Measurements from ENCODE around the gene KNCN. TPM values are rescaled to one million over a fixed set of nuclear protein-coding genes. Genes with fewer than 3 reads are reported as not detected.

The KNCN gene
- total RNA-seq, 1 experiment from 2014 or later, result not detected

DNA sequence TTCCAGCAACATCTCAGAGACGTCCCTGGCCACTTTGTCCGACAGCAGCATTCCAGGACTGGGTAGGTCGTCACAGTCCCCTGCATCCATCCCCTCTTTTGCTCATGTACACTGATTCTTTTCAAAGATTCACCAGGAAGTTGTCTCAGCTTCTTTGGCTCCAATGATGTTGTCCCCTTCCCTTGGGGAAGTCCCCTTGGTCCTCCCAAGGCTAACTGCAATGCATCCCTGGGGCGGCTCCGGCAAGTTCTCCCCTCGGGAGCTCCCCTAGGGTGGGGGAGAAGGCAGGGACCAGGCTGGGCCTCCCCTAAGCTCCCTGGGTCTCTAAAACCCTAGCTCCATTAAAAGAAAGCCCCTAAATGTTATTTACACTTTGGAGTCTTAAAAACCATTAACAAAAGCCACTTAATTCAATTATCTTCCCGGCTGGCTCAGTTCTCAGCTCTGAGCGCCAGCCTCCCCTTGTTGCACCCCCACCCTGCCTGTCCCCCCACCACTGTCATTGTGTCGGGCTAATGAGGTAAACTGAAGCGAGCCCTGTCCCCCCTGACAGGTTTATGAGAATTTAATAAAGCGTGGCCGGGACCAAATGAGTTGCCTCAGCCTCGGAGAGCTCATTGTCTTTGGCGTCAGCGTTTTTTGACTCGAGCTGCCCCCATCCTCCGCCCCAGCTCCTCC is 25.3 kb downstream of the KNCN start:
- peak overlapping the region; percentile 18 for H3K4me3 Mint-ChIP-seq
- no peak for DNase-seq (ENCODE audit: low spot score)
- H3K4me1 Mint-ChIP-seq, result peaks cover 68% of the 10 kb centered on the region
- TF ChIP-seq ZNF425 (CRISPR knock-in tag; conservative IDR thresholded peaks at IDR 0.05) (no peak), NFATC4 (CRISPR knock-in tag; IDR thresholded peaks at IDR 0.05) (0 out of 2 replicates have a peak, but pooled peaks have one; percentile 22)
- TF ChIP-seq, protein P1, sequence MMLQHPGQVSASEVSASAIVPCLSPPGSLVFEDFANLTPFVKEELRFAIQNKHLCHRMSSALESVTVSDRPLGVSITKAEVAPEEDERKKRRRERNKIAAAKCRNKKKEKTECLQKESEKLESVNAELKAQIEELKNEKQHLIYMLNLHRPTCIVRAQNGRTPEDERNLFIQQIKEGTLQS (CRISPR knock-in tag; conservative IDR thresholded peaks at IDR 0.05), result no peak
- no peaks in the 10 kb centered on the region for H3K36me3 Mint-ChIP-seq
- ATAC-seq, result no peak
- H3K9me3 Mint-ChIP-seq, result no peaks in the 10 kb centered on the region
- peaks cover 89% of the 10 kb centered on the region for H3K27me3 Mint-ChIP-seq (ENCODE audit: low read depth)
- ChIA-PET POLR2A (interaction anchor here (0.9 to 1.5 kb wide), 5 partner anchors 37 to 84 kb away, joined by 3 to 10 read pairs (median 5); partner anchors contain the start of gene DMBX1), CTCF (interaction anchor here (0.7 to 10.6 kb wide), 21 partner anchors 9 to 199 kb away, joined by 3 to 241 read pairs (median 12); partner anchors contain the start of genes DMBX1, KNCN and MKNK1)
- no peak overlapping the region for H3K27ac Mint-ChIP-seq

DNA sequence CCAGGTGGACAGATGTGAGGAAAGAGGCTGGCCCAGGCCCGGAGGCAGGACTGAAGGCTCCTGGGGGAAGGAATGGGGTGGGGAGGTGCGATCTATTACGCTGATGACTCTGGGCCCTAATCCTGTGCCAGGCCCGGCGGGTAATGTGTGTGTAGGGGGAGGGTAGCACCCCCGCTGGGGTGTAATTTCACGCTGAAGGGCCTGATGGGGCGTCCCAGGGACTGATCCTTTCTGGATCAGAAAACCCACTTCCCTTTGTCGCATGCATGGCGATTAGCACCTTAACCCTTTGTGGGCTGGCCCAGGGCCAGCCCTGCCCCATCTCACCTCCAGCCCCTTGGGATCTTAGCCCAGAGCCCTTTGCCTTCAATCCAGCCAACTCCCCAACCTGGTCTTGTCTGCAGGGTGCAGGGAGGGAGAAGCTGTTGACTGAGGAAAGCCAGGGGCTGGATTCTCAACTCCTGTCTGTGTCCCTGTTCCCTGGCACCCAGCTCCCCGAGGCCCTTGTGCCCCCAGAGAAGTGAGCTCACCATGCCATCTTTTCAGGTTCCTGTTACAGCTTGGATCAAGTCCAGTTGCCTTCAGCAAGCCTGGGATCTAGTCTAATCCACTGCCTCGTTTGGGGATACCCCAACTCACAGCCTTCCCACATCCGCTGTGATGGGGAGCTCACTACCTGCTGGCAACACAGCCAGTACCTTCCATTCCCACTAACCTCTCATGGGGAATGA is 26.0 kb downstream of the KNCN start:
- no peak for TF ChIP-seq ZNF219 (CRISPR knock-in tag; IDR thresholded peaks at IDR 0.05; ENCODE audit: borderline replicate concordance)
- TF ChIP-seq ZNF423 (CRISPR knock-in tag; IDR thresholded peaks at IDR 0.05), result peak; percentile 21; the same call in 1 of the 2 replicates
- no peaks in the 10 kb centered on the region for H3K9me3 Mint-ChIP-seq
- CTCF ChIA-PET, result interaction anchor here (1.7 to 10.6 kb wide), 9 partner anchors 8 to 111 kb away, joined by 6 to 241 read pairs (median 68); partner anchors contain the start of genes DMBX1 and KNCN
- H3K27ac Mint-ChIP-seq, result no peak overlapping the region
- peaks cover 82% of the 10 kb centered on the region for H3K27me3 Mint-ChIP-seq (ENCODE audit: low read depth)
- no peaks in the 10 kb centered on the region for H3K36me3 Mint-ChIP-seq
- ATAC-seq (no peak), DNase-seq (ENCODE audit: low spot score) (no peak)
- peaks cover 65% of the 10 kb centered on the region for H3K4me1 Mint-ChIP-seq
- peak overlapping the region; percentile 18; the same call in 1 of the 2 replicates for H3K4me3 Mint-ChIP-seq
- POLR2A ChIA-PET, result interaction anchor here (0.9 kb wide), 1 partner anchor 76 kb away, joined by 3 read pairs; no protein-coding TSS in a partner anchor

DNA sequence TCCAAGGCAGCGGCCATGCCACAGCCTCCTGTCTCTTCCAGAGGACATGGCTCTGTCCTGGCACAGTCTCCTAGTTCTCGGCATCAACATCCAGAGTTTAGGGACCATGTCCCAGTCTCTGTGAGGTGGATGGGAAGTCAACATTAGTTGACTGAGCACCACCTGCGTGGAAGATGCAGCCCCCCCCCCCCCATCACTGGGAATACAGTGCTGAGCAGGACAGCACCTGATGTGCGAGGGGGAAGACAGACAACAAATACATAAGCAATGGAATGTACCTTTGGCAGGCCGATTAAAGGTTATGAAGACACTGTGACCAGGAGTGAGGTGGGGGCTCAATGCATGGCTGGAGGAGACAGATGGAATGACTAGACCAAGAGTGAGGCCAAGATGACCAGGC is 26.6 kb downstream of the KNCN start:
- H3K4me1 Mint-ChIP-seq, result peaks cover 69% of the 10 kb centered on the region
- ATAC-seq (no peak), DNase-seq (ENCODE audit: low spot score) (no peak)
- TF ChIP-seq, protein P2, sequence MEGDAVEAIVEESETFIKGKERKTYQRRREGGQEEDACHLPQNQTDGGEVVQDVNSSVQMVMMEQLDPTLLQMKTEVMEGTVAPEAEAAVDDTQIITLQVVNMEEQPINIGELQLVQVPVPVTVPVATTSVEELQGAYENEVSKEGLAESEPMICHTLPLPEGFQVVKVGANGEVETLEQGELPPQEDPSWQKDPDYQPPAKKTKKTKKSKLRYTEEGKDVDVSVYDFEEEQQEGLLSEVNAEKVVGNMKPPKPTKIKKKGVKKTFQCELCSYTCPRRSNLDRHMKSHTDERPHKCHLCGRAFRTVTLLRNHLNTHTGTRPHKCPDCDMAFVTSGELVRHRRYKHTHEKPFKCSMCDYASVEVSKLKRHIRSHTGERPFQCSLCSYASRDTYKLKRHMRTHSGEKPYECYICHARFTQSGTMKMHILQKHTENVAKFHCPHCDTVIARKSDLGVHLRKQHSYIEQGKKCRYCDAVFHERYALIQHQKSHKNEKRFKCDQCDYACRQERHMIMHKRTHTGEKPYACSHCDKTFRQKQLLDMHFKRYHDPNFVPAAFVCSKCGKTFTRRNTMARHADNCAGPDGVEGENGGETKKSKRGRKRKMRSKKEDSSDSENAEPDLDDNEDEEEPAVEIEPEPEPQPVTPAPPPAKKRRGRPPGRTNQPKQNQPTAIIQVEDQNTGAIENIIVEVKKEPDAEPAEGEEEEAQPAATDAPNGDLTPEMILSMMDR (IDR thresholded peaks at IDR 0.05), result no peak
- TF ChIP-seq NFYB (CRISPR knock-in tag; conservative IDR thresholded peaks at IDR 0.05; ENCODE audit: low read depth), result no peak
- no peak for TF ChIP-seq ZBTB43 (CRISPR knock-in tag; IDR thresholded peaks at IDR 0.05)
- TF ChIP-seq ZNF138 (CRISPR knock-in tag; conservative IDR thresholded peaks at IDR 0.05), result no peak
- no peak for TF ChIP-seq EMX1 (CRISPR knock-in tag; IDR thresholded peaks at IDR 0.05)
- no peak for TF ChIP-seq NFATC4 (CRISPR knock-in tag; IDR thresholded peaks at IDR 0.05)
- TF ChIP-seq GABPB1 (CRISPR knock-in tag; IDR thresholded peaks at IDR 0.05), result no peak
- TF ChIP-seq NR1H2 (CRISPR knock-in tag; IDR thresholded peaks at IDR 0.05), result no peak
- no peak for TF ChIP-seq ESRRA (CRISPR knock-in tag; IDR thresholded peaks at IDR 0.05; ENCODE audit: borderline replicate concordance)
- no peak for TF ChIP-seq RELA (CRISPR knock-in tag; IDR thresholded peaks at IDR 0.05; ENCODE audit: borderline replicate concordance)
- no peak for TF ChIP-seq HMGA2 (CRISPR knock-in tag; IDR thresholded peaks at IDR 0.05)
- TF ChIP-seq FOXJ3 (CRISPR knock-in tag; IDR thresholded peaks at IDR 0.05; ENCODE audit: borderline replicate concordance), result no peak
- no peak for TF ChIP-seq ATF1 (CRISPR knock-in tag; IDR thresholded peaks at IDR 0.05)
- H3K4me3 Mint-ChIP-seq, result peak overlapping the region; percentile 11; the same call in 1 of the 2 replicates
- H3K27me3 Mint-ChIP-seq (ENCODE audit: low read depth), result peaks cover 76% of the 10 kb centered on the region
- ChIA-PET POLR2A (no interaction called here), CTCF (interaction anchor here (1.0 to 6.1 kb wide), 5 partner anchors 37 to 78 kb away, joined by 3 to 68 read pairs (median 31); no protein-coding TSS in a partner anchor)
- H3K27ac Mint-ChIP-seq, result no peak overlapping the region
- H3K36me3 Mint-ChIP-seq, result no peaks in the 10 kb centered on the region
- H3K9me3 Mint-ChIP-seq, result no peaks in the 10 kb centered on the region

All from WTC11 (cell line).